Stimulated activated CD8-positive, alpha-beta memory T cell treated with anti-CD3 and anti-CD28 coated beads, Interleukin-4, amount 100 ng/mL, for 4 hours (primary cell): ENCODE data around the gene SYNPO2.

Source experiments
- DNase-seq, 2 donors: peaks; one replicate each; pipeline ENCODE4 v3.0.0-alpha.2; 2020; ENCODE audit warnings: low read depth in 2 of 2, low spot score in 1 of 2

The SYNPO2 gene, protein sequence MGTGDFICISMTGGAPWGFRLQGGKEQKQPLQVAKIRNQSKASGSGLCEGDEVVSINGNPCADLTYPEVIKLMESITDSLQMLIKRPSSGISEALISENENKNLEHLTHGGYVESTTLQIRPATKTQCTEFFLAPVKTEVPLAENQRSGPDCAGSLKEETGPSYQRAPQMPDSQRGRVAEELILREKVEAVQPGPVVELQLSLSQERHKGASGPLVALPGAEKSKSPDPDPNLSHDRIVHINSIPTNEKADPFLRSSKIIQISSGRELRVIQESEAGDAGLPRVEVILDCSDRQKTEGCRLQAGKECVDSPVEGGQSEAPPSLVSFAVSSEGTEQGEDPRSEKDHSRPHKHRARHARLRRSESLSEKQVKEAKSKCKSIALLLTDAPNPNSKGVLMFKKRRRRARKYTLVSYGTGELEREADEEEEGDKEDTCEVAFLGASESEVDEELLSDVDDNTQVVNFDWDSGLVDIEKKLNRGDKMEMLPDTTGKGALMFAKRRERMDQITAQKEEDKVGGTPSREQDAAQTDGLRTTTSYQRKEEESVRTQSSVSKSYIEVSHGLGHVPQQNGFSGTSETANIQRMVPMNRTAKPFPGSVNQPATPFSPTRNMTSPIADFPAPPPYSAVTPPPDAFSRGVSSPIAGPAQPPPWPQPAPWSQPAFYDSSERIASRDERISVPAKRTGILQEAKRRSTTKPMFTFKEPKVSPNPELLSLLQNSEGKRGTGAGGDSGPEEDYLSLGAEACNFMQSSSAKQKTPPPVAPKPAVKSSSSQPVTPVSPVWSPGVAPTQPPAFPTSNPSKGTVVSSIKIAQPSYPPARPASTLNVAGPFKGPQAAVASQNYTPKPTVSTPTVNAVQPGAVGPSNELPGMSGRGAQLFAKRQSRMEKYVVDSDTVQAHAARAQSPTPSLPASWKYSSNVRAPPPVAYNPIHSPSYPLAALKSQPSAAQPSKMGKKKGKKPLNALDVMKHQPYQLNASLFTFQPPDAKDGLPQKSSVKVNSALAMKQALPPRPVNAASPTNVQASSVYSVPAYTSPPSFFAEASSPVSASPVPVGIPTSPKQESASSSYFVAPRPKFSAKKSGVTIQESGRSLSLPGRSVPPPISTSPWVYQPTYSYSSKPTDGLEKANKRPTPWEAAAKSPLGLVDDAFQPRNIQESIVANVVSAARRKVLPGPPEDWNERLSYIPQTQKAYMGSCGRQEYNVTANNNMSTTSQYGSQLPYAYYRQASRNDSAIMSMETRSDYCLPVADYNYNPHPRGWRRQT

DNA sequence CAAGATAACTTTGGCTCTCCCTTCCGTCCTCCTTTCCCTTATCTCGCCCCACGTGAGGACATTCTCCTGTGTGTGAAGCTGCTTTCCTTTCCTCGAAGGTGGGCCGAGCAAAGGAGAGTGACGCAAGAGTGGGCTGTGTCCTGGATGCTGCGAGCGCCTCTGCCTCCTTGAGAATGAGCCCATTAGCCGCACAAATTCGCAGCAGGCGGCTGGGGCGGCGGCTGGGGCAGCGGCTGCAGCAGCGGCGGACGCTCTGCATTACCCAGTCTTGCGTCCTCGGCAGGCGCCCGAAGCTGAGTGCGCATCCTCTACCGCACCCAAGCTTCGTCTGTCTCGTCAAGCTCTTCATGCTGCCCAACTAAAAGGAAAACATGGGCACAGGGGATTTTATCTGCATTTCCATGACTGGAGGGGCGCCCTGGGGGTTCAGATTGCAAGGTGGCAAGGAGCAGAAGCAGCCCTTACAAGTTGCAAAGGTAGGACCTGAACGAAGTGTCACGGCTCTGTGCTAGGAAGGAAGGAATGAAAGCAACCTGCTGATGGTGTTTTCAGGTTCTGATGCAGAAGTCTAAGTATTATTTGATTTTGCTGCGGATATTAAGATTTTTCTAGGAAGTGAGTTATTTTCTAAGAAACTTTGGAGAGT is at the start of gene SYNPO2:
Gene SYNPO2, plus strand, starts transcription at position 189 of the 646 bp plus-strand sequence. Its CDS starts 183 bp downstream, at position 372.
- DNase-seq, result no peak

DNA sequence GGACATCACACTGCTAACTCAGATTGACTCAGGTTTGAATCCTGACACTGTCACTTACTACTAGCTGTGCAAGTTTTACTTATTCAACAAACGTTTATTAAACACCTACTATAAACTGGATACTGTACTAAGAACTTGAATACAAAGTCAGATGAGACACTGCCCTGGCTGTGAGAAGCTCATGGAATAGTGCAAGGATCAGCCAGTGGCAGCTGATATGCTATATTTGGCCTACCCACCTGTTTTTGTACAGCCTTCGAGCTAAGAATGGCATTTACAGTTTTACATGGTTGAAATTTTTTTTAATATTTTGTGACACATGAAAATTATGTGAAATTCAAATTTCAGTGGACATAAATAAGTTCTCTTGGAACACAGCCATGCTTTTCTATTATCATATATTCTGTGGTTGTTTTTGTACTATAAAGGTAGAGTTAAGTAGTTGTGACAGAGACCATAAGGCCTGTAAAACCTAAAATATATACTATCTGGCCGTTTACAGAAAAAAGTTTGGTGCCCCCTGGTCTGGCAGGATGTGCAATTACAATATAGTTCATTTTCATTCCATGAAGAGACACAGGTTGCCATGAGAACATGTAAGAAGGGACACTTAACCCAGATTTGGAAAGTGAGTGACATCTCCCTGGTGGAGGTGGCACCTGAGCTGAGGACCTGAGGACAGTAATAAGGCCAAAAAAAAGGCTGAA is 49.3 kb upstream of the SYNPO2 start:
- DNase-seq, result no peak

DNA sequence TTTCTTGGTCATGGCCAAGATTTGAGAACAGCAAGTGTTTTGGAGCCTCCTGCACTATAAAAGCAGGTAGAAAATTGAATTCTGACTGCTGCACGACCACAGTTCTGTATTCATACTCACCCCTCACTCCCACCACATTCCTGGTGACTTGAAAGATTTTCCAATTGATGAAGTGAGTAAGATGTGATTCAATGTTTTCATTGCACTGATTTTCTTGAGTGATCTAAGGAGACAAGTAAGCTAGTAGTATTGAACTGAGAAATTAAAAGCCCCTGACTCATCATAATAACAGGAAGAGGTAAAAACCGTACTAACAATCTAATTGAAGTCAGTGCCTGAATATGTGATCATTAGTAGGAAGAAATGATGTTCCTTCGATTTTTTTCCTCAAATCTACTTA is 46.6 kb upstream of the SYNPO2 start:
- DNase-seq, result no peak

DNA sequence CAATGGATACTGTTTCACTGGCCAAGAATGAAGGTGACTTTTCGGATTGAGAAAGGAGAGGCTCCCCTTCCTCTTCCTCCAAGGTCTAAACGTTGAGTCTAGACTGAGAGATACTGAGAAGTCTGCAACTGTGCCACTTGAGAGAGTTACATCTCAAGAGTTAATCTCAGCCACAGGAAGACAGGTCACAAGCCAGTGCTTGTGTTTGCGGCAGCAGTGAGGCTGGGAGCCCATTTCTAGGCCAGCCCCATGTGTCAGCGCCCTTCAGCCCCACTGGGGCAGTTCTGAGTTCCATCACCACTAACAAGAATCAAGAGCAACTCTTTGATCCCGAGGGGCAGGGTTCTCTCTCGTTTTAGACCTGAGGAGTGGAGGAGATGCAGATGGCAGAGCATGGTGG is 45.4 kb upstream of the SYNPO2 start:
- no peak for DNase-seq

DNA sequence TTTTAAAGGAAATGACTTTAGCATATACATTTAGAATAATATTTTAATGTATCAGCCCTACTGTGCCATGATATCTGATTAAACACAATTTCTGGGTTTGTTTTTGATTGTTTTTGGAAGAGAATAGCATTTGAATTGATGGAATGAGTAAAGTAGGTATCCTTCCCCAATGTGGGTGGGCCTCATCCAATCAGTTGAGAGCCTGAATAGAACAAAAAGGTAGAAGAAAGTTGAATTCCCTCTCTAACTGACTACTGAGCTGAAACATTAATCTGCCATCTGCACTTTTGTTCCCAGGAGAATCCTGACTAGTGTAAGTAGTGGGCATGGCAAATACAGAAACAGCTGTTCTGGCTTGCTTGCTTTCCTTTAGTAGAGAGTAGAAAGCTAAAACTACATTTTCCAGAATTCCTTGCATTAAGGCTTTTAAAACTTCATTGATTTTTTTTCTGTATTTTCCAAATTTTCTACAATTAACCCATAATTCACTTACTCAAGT is 43.1 kb upstream of the SYNPO2 start:
- DNase-seq, result no peak

DNA sequence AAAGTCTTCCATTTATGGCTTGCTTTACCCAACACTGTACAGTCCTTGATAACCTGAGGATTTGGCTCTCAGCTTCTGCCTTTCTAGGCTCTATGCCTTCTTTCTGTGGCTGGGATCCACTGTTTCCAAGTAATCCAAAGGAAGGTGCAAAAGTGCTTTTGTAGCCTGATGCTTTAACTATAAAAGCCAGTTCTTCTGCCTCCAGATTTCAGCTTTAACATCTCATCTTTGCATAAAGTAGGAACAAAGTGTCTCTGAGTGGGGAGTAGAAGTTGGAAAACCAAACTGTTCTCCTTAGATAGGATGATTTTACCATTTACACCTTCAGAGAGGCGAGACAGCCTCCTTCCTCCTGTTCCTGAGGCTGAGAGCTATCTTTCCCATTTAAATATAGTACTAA is 41.7 kb upstream of the SYNPO2 start:
- DNase-seq, result no peak

DNA sequence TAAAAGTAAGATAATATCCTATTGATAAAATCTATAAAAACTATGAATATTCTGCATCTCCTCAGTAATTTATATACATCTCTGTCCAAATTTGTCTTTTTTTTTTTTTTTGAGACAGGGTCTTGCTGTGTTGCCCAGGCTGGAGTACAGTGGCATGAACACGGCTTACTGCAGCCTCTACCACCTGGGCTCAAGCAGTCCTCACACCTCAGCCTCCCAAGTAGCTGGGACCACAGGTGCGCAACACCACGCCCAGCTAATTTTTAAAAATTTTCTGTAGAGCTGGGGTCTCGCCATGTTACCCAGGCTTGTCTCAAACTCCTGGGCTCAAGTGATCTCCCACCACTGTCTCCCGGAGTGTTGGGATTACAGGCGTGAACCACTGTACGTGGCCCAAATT is 40.4 kb upstream of the SYNPO2 start:
- DNase-seq, result no peak

DNA sequence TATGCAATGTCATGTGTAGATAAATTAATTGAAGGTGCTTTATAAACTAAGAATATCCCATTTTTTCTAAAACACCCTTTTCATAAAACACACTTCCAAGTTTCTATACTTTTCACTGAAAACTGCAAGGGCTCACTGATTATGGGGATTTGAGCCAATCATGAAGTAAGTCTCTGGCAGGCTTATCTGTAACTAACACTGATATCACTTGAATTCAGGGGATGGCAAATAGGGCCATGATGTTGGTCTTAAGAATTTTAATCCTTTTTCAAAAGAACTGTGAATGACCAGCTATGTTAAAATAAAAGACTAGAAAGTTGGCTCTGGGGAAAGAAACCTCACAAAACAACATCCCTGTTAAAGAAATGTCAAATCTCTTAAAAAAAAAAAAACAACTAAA is 39.8 kb upstream of the SYNPO2 start:
- no peak for DNase-seq

DNA sequence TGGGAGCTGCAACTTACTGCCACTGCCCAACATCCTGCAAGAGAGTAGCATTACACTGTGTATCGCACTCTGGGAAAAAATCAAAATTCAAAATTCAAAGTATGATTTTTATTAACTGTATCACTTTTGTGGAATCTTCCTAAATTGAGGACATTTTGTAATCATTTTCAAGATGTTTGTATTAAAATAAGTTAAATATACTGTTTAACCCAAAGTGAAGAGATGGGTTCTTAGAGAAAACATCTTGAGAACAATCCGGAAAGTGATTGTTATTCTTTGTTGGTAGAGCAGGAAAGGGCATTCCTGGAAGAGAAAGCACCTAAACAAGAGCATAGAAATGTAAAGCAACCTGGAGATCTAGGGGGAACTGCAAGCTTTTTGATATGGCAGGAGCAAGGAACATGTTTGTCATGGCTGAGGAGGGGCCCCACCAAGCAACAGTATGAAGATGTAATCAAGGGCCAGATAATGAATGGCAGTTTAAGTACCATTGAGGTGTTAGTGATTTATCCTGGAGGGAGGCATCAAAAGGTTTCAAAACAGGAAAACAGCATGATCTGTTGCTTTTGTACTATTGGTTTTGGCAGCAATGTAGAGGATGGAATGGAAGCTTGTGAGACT is 38.7 kb upstream of the SYNPO2 start:
- DNase-seq, result no peak

DNA sequence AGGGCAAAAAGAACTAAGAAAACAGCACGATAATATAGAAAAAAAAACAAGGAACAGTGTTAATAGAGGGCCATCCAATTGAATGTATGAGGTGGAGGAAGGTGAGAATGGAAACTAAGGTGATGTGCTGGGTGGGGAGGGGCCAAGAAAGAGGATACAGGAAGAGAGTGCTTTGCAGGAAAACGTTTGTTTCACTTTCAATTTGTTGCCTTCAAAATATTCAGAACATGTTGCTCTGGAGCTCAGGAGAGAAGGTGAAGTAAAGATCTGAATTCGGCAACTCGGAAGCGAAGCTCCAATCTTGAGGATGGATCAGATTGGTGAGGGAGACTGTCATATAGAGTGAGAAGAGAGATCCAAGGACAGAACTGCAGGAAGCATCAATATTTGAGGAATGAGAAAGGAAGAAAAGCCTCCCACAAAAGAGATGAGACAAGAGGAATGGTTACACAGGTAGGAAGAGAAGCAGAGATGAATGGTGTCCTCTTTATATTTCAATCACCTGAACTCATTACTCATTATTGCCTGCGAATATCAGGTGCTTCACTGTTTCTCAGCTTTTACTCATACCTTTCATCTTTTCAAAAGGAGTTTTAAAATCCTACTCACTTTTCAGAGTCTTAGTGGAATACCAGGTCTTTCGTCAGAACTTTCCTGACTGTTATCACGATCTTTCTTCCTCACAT is 38.0 kb upstream of the SYNPO2 start:
- no peak for DNase-seq

DNA sequence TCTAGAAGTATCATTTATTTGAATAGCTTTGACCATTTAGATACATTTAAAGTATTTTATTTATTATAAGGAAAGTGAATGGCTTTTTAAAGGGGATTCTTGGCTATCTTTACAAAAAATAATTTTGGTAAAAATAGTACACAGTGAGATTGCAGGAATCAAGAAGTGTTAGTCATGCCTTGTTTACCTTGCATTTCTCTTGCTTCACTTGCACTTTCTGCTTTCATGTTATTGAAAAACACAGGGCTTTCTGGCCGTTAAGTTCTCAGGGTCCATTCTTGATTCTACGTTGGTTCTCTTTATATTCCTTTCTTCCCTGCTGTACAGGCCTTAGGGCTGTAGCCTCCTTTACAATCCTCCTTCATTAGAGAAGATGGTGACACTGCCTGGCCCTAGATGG is 30.9 kb upstream of the SYNPO2 start:
- DNase-seq, result no peak

DNA sequence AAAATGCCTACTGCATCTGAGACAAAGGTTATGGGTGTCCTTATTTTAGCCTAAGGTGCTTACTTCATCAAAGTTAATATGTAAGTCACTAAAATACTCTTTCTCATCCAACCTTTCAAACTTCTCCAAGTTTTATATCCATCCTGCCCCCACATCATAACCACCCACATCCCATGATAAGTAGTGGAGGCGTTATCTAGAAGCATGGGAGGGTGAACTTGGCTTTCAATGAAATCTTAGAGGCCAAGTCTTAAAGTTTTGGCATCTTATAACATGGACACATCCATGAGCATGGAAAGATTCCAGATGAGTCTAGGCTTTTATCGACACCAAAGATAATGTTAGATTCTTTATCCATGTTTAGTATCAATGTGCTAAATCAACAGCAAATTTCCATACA is 29.9 kb upstream of the SYNPO2 start:
- no peak for DNase-seq

DNA sequence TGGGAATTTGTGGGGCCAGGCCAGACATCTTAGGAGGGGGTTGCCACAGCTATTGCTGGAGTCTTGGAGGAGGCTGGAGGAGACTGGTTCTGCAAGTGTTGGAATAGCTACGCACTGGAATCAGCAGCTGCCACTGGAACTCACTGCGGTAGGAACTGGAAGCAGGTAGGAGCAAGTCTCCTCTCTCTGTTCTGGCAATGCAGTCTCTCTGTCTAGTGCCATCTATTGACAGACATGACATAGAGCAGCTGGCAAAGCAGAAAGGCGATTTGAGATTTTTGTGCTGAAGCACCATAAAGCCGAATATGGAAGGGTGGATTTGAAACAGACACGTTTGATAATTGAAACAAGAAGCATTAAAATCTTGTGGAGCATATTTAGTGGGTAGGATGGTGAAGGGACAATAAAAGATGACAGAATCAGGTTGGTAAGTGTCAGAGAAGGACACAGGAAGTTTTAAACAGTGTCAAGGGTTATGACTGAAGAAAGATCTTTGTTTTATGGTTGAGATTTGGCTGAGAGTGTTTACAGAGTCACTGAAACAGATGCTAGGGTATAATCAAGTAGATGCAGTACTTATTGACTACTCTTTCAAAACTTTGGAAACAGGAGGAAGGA is 23.5 kb upstream of the SYNPO2 start:
- no peak for DNase-seq

DNA sequence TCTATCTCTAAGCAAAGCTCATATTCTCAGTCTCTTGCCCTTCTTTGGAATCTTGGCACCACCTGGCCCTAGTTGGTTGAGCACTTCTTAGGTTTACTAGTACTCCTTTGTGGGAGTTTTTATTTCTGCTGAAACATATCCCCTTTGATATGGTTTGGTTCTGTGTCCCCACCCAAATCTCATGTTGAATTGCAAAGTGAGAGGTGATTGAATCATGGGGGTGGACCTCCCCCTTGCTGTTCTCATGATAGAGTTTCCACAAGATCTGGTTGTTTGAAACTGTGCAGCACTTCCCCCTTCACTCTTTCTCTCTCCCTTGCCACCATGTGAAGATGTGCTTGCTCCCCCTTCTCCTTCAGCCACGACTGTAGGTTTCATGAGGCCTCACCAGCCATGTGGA is 22.2 kb upstream of the SYNPO2 start:
- DNase-seq, result no peak

DNA sequence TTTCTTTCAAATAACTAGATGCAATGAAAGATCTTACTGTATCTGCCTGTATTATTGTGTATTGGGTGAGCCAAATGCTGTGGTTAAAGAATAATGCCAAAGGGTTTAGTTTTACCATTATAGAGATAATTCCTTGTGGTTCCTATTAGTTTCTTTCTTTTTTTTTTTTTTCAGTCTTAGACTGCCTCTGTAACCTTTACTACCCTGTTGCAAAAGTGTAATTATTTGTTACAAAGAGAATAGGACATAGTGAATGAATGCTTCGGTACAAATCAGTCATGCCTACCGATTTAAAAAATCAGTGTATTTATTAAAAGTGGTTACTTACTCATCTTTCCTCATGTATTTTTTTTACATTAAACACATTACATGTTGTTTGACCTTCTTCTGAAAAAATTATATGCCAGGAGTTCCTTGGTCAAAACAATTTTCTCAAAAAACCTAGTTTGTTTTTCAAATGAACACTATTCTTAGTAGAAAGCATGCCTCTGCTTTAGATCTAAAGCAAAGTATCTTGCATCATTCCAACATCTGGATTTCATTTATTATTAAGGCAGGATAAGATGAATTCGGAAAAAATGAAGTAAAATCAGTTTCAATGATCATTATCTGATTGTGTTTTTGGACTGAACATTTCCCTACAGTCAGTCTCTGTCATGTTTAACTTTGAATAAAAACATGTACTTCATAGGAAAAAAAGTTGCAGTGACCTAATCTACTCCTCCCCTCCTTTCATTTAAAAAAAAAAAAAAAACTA is 21.2 kb upstream of the SYNPO2 start:
- DNase-seq, result no peak

DNA sequence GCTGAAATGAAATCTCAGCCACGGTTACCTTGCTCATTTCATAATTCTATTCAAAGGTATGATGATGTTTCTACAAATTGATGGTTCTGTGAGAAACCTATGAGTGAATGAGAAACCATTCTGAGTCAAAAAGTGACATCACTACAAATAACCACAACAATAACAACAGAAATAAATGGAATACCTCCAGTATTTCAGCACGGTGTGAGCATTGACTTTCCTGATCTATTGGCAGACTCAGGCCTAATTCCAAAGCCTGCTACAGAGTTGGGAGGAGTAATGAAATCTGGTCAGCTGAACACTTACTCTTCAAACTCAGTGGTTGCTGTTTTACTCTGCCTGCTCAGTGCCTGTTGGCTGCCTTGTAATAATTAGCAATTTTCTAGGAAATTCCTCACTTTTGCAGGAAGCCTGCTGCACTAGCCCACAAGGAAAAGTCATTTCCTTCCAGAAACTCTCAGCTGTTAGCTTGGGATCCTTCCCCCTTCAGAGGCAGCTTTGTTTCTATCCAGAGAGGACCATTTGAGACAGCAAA is 18.8 kb upstream of the SYNPO2 start:
- no peak for DNase-seq

DNA sequence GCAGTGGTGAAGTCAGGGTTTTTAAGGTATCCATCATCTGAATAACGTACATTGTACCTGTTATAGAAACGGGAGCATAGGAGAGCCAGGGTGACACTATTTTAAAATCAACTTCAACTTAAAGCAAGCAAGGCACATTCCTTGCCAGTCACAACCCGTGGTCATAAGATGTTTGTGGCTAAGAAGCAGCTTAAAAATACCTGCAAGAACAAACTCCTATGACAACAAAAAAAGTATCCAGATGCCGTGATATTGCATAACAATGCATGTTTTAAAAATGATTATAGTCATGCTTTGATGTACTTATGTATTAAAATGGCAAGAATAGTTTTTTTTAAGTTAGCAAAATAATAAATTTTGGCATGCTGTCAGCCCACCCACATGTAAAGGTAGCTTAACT is 16.5 kb upstream of the SYNPO2 start:
- DNase-seq, result no peak

DNA sequence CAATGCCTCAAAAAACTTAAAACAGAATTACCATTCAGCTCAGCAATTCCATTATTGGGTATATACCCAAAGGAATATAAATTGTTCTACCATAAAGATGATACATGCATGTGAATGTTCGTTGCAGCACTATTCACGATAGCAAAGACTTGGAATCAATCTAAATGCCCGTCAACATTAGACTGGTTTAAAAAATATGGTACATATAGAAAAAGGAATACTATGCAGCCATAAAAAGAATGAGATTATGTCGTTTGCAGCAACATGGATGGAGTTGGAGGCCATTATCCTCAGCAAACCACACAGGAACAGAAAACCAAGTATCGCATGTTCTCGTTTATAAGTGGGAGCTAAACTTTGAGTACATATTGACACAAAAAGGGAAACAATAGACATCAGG is 10.9 kb upstream of the SYNPO2 start:
- DNase-seq, result no peak
